HG03097 (cell line): ENCODE data around the gene AKR1C8.
"Not testable (repeated sequence)": the region's sequence is repeated elsewhere in the genome, so short reads cannot be mapped to it uniquely, and the experiment has no call there.

Experiments
- ATAC-seq: cut with Tn5 transposase; IDR thresholded peaks from one replicate; pipeline ENCODE4 v1.9.1; 2021; ENCODE audit not compliant: unreplicated experiment, low FRiP score

The AKR1C8 gene

DNA sequence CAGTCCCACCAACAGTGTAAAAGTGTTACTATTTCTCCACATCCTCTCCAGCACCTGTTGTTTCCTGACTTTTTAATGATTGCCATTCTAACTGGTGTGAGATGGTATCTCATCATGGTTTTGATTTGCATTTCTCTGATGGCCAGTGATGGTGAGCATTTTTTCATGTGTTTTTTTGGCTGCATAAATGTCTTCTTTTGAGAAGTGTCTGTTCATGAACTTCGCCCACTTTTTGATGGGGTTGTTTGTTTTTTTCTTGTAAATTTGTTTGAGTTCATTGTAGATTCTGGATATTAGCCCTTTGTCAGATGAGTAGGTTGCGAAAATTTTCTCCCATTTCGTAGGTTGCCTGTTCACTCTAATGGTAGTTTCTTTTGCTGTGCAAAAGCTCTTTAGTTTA, 9.4 kb downstream of the AKR1C8 start:
- not testable (repeated sequence) for ATAC-seq

GRCh38 chr10:5168897-5169420, 16.0 kb downstream of the AKR1C8 start:
- no peak for ATAC-seq

- ATAC-seq: no peak
Measured at GRCh38 chr10:5165738-5166137, 19.2 kb downstream of the AKR1C8 start.

GRCh38 chr10:5163487-5163886, 21.5 kb downstream of the AKR1C8 start:
- no peak for ATAC-seq

- ATAC-seq: no peak
Measured at GRCh38 chr10:5159126-5159525, 25.8 kb downstream of the AKR1C8 start.

GRCh38 chr10:5157501-5157900, 27.4 kb downstream of the AKR1C8 start:
- no peak for ATAC-seq

GRCh38 chr10:5155951-5156350, 29.0 kb downstream of the AKR1C8 start:
- no peak for ATAC-seq

GRCh38 chr10:5151076-5151475, 33.9 kb downstream of the AKR1C8 start:
- ATAC-seq: no peak

- no peak for ATAC-seq
Measured at GRCh38 chr10:5148678-5149032, 36.3 kb downstream of the AKR1C8 start.

- ATAC-seq: no peak
Measured at GRCh38 chr10:5147981-5148677, 36.8 kb downstream of the AKR1C8 start.

DNA sequence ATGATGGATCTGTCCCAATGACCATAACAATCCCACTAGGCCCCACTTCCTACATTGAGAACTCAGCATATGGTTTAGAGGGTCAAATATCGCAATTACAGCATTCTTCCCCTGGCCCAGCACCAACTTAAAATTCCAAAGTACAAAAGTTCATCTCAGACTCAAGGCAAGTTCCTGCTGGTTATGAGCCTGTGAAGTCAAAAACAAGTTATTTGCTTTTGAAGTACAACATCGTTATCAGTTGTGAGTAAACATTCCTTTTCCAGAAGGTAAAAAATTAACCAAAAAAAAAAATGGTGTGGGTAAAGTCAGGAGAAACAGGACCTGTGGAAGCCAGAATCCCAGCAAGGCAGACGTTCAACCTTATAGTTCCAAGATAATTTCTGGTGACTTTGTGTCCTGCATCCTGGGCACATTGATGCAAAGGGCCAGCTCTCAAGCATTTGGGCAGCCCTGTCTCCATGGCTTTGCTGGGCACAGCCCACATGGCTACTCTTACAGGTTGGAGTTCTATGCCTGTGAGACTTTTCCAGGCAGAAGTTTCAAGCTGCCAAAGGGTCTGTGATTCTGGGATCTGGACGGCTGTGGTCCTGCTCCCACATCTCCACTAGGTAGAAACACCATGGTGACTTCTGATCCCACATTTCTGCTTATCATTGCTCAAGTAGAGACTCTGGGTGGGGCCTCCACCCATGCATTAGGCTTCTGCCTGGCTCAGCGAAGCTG, 37.5 kb downstream of the AKR1C8 start:
- ATAC-seq: no peak

DNA sequence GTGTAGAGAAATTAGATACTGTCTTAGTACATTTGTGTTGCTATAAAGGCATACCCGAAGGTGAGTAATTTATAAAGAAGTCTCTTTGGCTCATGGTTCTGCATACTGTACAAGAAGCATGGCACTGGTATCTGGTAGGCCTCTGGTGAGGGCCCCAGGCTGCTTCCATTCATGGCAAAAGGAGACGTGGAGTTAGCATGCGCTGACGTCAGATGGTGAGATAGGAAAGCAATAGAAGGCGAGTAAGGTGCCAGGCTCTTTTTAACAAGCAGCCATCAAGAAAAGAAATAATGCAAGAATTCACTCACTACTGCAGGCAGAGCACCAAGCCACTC, 38.1 kb downstream of the AKR1C8 start:
- no peak for ATAC-seq

DNA sequence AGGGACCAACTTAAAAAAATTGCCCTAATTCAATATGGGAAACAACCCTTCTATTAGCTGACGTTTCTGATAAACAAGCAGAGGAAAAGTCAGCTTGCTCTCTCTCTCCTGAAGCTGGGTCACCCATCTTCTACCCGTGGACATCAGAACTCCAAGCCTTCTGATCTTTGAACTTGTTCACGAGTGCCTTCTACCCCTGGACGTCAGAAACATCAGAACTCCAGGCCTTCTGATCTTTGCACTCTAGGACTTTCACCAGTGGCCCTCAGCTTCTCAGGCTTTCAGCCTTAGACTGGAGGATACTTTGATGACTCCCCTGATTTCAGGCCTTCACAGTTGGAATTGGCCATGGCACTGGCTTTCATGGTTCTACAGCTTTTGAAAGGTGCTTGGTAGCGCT, 41.8 kb downstream of the AKR1C8 start:
- ATAC-seq: no peak

DNA sequence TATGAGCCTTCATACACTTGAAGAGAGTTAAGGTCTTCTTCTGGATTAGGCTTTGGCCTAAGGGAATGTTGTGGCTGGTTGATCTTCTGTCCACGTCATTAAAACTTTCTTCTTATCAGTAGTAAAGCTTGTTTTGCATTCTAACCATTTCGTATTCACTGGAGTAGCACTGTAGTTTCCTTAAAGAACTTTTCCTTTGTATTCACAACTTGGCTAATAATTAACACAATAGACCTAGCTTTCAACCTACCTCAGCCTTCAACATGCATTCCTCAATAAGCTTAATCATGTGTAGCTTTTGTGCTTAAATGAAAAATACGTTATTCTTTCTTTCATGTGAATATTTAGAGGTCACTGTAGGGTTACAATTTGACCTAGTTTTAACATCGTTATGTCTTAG, 42.8 kb downstream of the AKR1C8 start:
- ATAC-seq: no peak

DNA sequence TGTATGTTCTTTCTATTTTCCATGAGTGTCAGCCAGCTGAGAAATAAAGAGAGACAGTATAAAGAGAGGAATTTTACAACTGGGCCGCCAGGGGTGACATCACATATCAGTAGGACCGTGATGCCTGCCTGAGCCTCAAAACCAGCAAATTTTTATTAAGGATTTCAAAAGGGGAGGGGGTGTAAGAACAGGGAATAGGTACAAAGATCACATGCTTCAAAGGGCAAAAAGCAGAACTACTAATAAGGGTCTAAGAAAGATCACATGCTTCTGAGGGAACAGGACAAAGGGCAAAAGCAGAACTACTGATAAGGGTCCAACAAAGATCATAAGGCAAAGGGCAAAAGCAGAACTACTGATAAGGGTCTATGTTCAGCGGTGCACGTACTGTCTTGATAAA, 47.3 kb downstream of the AKR1C8 start:
- ATAC-seq: not testable (repeated sequence)

- ATAC-seq: no peak
Measured at GRCh38 chr10:5136468-5137087, 48.4 kb downstream of the AKR1C8 start.

GRCh38 chr10:5135581-5135980, 49.4 kb downstream of the AKR1C8 start:
- ATAC-seq: no peak

- ATAC-seq: no peak
Measured at GRCh38 chr10:5125315-5126044, 59.5 kb downstream of the AKR1C8 start.

- no peak for ATAC-seq
Measured at GRCh38 chr10:5123886-5124285, 61.1 kb downstream of the AKR1C8 start.

DNA sequence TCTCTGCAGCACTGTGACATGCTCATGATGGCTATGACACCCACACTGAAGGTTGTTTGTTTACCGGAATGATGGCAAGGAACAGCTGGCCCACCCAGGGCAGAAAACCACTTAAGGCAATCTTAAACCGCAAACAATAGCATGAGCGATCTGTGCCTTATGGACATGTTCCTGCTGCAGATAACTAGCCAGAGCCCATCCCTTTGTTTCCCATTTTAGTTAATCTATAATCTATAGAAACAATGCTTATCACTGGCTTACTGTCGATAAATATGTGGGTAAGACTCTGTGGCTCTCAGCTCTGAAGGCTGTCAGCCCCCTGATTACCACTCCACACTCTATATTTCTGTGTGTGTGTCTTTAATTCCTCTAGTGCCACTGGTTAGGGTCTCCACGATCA, 65.0 kb downstream of the AKR1C8 start:
- ATAC-seq: not testable (repeated sequence)

DNA sequence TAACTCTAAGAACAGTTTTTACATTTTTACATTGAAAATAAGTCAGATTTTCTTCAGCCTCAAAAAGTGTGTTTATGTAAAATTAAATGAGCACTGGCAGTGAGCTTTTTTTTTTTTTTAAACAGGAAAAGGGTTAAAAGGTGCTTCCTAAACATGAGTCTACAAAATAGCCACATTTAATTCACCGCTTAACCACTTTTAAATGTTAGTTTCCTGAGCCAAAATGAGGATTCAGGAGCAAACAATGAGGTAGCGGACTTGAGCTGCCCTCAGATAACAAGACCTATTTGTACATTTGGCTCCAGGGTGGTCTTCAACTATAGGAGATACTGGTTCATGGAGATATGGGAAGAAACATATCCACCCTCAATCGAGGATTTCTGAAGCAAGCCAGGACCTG, 67.9 kb downstream of the AKR1C8 start:
- ATAC-seq: no peak
